ENCODE data around the gene SLN.

DNA sequence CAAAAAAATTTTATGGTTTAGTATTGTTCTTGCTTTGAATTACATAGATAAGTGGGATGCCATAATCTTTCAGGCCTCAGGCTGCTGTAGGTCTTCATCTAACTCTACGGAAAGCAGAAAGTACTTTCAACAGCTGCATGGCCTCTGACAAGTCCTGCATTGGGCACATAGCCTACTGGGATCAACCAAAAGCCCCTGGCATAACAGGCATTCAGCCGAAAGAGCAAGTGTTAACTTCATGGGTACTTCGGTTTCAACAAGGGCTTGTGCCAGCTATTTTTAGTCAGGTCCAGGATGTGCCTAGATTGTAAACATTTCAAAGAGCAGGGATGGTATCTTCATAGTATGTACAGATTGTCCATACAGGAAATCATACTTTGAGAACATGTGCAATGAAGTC lies 3.1 kb downstream of the SLN start:
- TF ChIP-seq, protein P1, sequence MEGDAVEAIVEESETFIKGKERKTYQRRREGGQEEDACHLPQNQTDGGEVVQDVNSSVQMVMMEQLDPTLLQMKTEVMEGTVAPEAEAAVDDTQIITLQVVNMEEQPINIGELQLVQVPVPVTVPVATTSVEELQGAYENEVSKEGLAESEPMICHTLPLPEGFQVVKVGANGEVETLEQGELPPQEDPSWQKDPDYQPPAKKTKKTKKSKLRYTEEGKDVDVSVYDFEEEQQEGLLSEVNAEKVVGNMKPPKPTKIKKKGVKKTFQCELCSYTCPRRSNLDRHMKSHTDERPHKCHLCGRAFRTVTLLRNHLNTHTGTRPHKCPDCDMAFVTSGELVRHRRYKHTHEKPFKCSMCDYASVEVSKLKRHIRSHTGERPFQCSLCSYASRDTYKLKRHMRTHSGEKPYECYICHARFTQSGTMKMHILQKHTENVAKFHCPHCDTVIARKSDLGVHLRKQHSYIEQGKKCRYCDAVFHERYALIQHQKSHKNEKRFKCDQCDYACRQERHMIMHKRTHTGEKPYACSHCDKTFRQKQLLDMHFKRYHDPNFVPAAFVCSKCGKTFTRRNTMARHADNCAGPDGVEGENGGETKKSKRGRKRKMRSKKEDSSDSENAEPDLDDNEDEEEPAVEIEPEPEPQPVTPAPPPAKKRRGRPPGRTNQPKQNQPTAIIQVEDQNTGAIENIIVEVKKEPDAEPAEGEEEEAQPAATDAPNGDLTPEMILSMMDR (IDR thresholded peaks at IDR 0.05): no peak
- TF ChIP-seq ZFX (IDR thresholded peaks at IDR 0.05; ENCODE audit: borderline replicate concordance): no peak
